Measurements from ENCODE around the gene RGMA.

The RGMA gene

DNA sequence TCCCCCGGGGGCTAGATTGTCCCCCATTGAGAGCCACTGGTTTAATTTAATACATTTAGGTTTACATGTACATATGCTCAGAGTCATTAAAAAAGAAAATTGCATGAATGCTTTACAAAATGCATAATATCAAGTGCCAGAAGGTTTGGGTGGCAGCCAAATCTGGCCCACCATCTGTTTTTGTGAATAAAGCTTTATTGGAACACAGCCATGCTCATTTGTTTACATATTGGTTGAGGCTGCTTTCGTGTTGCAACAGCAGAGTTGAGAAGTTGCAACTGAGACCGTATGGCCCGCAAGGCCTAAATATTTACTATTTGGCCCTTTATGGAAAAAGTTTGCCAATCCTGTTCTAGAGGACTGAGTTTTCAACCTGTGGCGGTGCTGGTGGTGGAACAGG lies 32.1 kb upstream of the RGMA start:
- TF ChIP-seq POLR2A (IDR thresholded peaks at IDR 0.05; ENCODE audit: low read depth, low read length), result no peak
- TF ChIP-seq POLR2AphosphoS5 (IDR thresholded peaks at IDR 0.05; ENCODE audit: low read depth, low read length), result no peak
- no peak for TF ChIP-seq TAF1 (IDR thresholded peaks at IDR 0.05; ENCODE audit: borderline replicate concordance, low read depth, low read length)
- DNase-seq (ENCODE audit: insufficient read length) (no peak), FAIRE-seq (no peak)

DNA sequence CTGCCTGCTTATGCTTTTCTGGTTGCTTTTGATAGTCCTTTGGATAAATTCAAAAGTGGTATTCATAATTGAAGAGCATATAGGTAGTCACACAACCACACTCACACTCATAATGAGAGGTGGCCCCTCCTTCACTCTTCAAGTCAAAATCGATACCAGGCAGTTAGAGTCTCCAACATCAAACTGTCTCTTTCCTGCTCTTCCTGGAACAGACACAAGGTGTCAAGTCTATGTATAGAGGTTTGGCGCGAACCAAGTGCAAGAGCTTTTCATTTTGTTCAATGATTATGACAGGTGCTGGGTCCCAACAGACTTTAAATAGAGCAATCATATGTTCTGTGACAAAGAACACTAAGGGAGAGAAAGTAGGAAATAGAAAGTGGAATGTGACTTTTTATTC lies 29.9 kb upstream of the RGMA start:
- DNase-seq (ENCODE audit: insufficient read length) (no peak), FAIRE-seq (no peak)
- TF ChIP-seq POLR2A (IDR thresholded peaks at IDR 0.05; ENCODE audit: low read depth, low read length) (no peak), POLR2AphosphoS5 (IDR thresholded peaks at IDR 0.05; ENCODE audit: low read depth, low read length) (no peak), TAF1 (IDR thresholded peaks at IDR 0.05; ENCODE audit: borderline replicate concordance, low read depth, low read length) (no peak)

- TF ChIP-seq TAF1 (IDR thresholded peaks at IDR 0.05; ENCODE audit: borderline replicate concordance, low read depth, low read length) (no peak), POLR2A (IDR thresholded peaks at IDR 0.05; ENCODE audit: low read depth, low read length) (no peak), POLR2AphosphoS5 (IDR thresholded peaks at IDR 0.05; ENCODE audit: low read depth, low read length) (no peak)
- FAIRE-seq (no peak), DNase-seq (ENCODE audit: insufficient read length) (no peak)
Measured at GRCh38 chr15:93111451-93111850, 22.4 kb upstream of the RGMA start.

GRCh38 chr15:93110502-93111040 lies 21.6 kb upstream of the RGMA start:
- TF ChIP-seq POLR2AphosphoS5 (IDR thresholded peaks at IDR 0.05; ENCODE audit: low read depth, low read length) (no peak), TAF1 (IDR thresholded peaks at IDR 0.05; ENCODE audit: borderline replicate concordance, low read depth, low read length) (no peak), POLR2A (IDR thresholded peaks at IDR 0.05; ENCODE audit: low read depth, low read length) (no peak)
- FAIRE-seq (no peak), DNase-seq (ENCODE audit: insufficient read length) (no peak)

DNA sequence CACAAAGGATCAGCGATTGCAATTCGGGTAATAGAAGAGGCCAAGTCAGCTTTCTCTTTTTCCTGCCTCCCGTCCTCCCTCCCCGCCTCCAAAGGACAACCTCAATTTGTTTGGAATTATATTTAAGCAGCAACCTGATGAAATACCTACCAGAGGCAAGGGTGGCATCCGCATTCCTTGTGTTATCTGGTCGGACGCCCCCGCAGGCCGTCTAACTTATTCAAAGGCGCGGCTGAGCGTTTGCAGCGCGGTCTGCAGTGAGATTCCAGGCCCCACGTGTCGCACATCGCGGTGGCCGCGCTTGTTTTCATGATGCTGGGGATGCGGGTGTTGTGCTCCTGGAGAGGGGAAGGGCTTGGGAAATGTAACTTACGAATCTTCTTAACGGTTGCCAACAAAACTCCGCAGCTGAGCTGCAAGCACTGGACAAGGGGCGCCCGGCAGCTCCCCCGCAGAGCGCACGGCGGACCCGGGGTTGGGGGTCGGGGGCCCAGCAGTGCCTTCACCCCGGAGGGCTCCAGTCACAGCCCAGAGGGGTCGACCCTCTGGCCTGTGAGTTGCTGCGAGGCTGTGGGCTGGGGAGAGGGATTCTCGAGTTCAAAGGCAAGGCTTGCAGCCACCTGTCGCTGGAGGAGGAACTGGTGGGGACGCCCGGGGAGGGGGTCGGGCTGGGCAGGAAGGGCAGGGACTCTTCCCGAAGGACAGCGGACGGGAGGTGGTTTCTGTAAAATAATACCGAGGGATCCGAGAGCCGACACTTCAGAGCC lies 20.5 kb upstream of the RGMA start:
- FAIRE-seq (no peak), DNase-seq (ENCODE audit: insufficient read length) (no peak)
- TF ChIP-seq TAF1 (IDR thresholded peaks at IDR 0.05; ENCODE audit: borderline replicate concordance, low read depth, low read length) (no peak), POLR2A (IDR thresholded peaks at IDR 0.05; ENCODE audit: low read depth, low read length) (no peak), POLR2AphosphoS5 (IDR thresholded peaks at IDR 0.05; ENCODE audit: low read depth, low read length) (no peak)

DNA sequence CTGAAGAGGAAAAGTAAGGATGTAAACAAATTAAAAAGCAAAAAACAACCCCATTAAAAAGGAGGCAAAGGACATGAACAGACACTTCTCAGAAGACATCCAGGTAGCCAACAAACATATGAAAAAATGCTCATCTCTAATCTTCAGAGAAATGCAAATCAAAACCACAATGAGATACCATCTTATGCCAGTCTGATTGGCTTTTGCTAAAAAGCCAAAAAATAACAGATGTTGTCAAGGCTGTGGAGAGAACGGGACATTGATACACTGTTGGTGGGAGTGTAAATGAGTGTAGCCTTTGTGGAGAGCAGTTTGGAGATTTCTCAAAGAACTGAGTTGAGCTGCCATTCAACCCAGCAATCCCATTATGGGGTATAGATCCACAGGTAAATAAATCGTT lies 18.6 kb upstream of the RGMA start:
- TF ChIP-seq POLR2AphosphoS5 (IDR thresholded peaks at IDR 0.05; ENCODE audit: low read depth, low read length), result no peak
- no peak for TF ChIP-seq TAF1 (IDR thresholded peaks at IDR 0.05; ENCODE audit: borderline replicate concordance, low read depth, low read length)
- TF ChIP-seq POLR2A (IDR thresholded peaks at IDR 0.05; ENCODE audit: low read depth, low read length), result no peak
- FAIRE-seq, result no peak
- no peak for DNase-seq (ENCODE audit: insufficient read length)

DNA sequence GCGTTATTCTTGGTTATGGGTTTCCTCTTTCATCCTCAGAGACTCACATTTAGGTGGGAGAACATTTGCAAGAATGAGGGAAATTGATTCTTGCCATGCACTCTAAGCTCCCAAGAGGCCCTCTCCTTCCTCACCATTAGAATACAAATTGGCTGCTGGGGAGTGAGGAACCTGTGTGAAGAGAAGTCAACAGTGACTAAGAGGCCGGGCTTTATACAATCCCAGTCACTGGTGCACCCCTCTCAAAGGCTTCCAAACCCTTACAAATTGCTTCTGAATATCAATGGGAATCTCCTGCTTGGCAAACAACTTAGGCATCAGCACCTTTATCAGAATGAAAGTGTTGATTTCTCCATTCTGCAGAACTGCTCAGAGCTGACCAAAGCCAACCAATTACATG lies 16.5 kb upstream of the RGMA start:
- no peak for TF ChIP-seq POLR2AphosphoS5 (IDR thresholded peaks at IDR 0.05; ENCODE audit: low read depth, low read length)
- TF ChIP-seq POLR2A (IDR thresholded peaks at IDR 0.05; ENCODE audit: low read depth, low read length), result no peak
- TF ChIP-seq TAF1 (IDR thresholded peaks at IDR 0.05; ENCODE audit: borderline replicate concordance, low read depth, low read length), result no peak
- DNase-seq (ENCODE audit: insufficient read length), result no peak
- FAIRE-seq, result no peak

GRCh38 chr15:93103823-93104222 lies 14.8 kb upstream of the RGMA start:
- DNase-seq (ENCODE audit: insufficient read length) (no peak), FAIRE-seq (no peak)
- TF ChIP-seq TAF1 (IDR thresholded peaks at IDR 0.05; ENCODE audit: borderline replicate concordance, low read depth, low read length) (no peak), POLR2AphosphoS5 (IDR thresholded peaks at IDR 0.05; ENCODE audit: low read depth, low read length) (no peak), POLR2A (IDR thresholded peaks at IDR 0.05; ENCODE audit: low read depth, low read length) (no peak)

DNA sequence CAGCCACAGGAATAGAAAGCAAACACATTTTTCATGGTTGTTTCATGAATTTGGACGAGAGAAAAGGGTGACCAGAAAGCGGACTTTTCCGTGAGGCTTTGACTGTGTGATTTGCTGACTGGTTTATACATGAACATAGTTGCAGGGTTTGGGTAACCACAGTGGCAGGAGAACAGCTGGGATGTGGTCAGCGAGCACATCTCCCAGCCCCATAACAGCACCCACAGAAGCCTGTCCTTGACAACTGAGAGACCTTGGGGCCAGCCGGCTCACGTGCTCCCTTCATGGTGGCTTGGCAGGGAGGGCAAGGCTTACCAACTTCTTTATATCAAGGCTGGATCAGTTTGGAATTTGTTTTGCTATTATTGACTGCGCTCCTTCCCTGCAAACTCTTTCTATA lies 13.2 kb upstream of the RGMA start:
- no peak for FAIRE-seq

DNA sequence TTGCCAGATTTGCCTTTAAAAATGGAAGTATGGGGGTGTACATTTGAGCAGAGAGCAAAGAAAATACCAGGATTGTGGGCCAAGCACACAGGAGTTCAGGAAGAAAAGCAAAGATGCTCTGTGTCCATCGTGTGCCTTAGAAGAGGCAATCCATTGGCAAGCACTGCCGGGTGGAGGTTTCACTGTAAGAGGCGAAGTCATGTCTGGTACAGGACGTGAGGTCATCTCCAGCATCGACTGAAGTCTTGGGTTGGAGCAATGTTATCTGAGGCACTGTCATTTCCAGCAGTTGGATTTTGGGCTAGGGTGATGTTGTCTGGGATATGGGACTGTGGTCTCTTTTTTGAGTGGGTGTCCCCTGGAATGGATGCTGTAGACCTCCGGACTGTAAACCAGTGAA lies 4.8 kb upstream of the RGMA start:
- DNase-seq (ENCODE audit: insufficient read length) (no peak), FAIRE-seq (no peak)
- TF ChIP-seq POLR2A (IDR thresholded peaks at IDR 0.05; ENCODE audit: low read depth, low read length) (no peak), TAF1 (IDR thresholded peaks at IDR 0.05; ENCODE audit: borderline replicate concordance, low read depth, low read length) (no peak), POLR2AphosphoS5 (IDR thresholded peaks at IDR 0.05; ENCODE audit: low read depth, low read length) (no peak)

More for the DNA sequence above, 13.2 kb upstream of the RGMA start:
- TF ChIP-seq POLR2AphosphoS5 (IDR thresholded peaks at IDR 0.05; ENCODE audit: low read depth, low read length) (no peak), POLR2A (IDR thresholded peaks at IDR 0.05; ENCODE audit: low read depth, low read length) (no peak), TAF1 (IDR thresholded peaks at IDR 0.05; ENCODE audit: borderline replicate concordance, low read depth, low read length) (no peak)
- no peak for DNase-seq (ENCODE audit: insufficient read length)

GRCh38 chr15:93091465-93091864 lies 2.5 kb upstream of the RGMA start:
- no peak for TF ChIP-seq POLR2AphosphoS5 (IDR thresholded peaks at IDR 0.05; ENCODE audit: low read depth, low read length)
- TF ChIP-seq POLR2A (IDR thresholded peaks at IDR 0.05; ENCODE audit: low read depth, low read length), result no peak
- no peak for TF ChIP-seq TAF1 (IDR thresholded peaks at IDR 0.05; ENCODE audit: borderline replicate concordance, low read depth, low read length)
- DNase-seq (ENCODE audit: insufficient read length) (no peak), FAIRE-seq (no peak)

GRCh38 chr15:93089727-93090305 lies 805 bp upstream of the RGMA start:
- DNase-seq (ENCODE audit: insufficient read length) (no peak), FAIRE-seq (no peak)
- no peak for TF ChIP-seq POLR2A (IDR thresholded peaks at IDR 0.05; ENCODE audit: low read depth, low read length)
- TF ChIP-seq TAF1 (IDR thresholded peaks at IDR 0.05; ENCODE audit: borderline replicate concordance, low read depth, low read length), result no peak
- no peak for TF ChIP-seq POLR2AphosphoS5 (IDR thresholded peaks at IDR 0.05; ENCODE audit: low read depth, low read length)

All from GM12892 (cell line).